ENCODE results near the gene CDK16.

The CDK16 gene

GRCh38 chrX:47228550-47229270 lies 10.2 kb downstream of the CDK16 start:
- DNase-seq, result no peak

- no peak for DNase-seq
Observed at GRCh38 chrX:47229427-47229826, 10.9 kb downstream of the CDK16 start.

GRCh38 chrX:47230136-47230868 lies 11.8 kb downstream of the CDK16 start:
- DNase-seq, result no peak

GRCh38 chrX:47231167-47231566 lies 12.7 kb downstream of the CDK16 start:
- no peak for DNase-seq

GRCh38 chrX:47232197-47232802 lies 13.8 kb downstream of the CDK16 start:
- DNase-seq, result no peak

- peak; percentile 52 to 64 for DNase-seq
Observed at GRCh38 chrX:47232803-47233332, 14.4 kb downstream of the CDK16 start, which contains the start of gene USP11. USP11 (plus strand) TSS chrX:47233009; CDS start chrX:47233044, 35 bp downstream.

- peak; percentile 87 to 90 for DNase-seq
Observed at GRCh38 chrX:47233333-47234113, 15.0 kb downstream of the CDK16 start.

GRCh38 chrX:47234583-47234982 lies 16.1 kb downstream of the CDK16 start:
- DNase-seq, result no peak

- no peak for DNase-seq
Observed at GRCh38 chrX:47235691-47236103, 17.2 kb downstream of the CDK16 start.

- DNase-seq, result no peak
Observed at GRCh38 chrX:47239199-47239598, 20.7 kb downstream of the CDK16 start.

GRCh38 chrX:47239898-47240545 lies 21.5 kb downstream of the CDK16 start:
- no peak for DNase-seq

- no peak for DNase-seq
Observed at GRCh38 chrX:47240619-47241018, 22.1 kb downstream of the CDK16 start.

- no peak for DNase-seq
Observed at GRCh38 chrX:47241201-47242011, 22.9 kb downstream of the CDK16 start.

GRCh38 chrX:47242321-47242720 lies 23.8 kb downstream of the CDK16 start:
- DNase-seq, result no peak

GRCh38 chrX:47243351-47243750 lies 24.9 kb downstream of the CDK16 start:
- DNase-seq, result no peak

GRCh38 chrX:47244676-47245075 lies 26.2 kb downstream of the CDK16 start:
- DNase-seq, result no peak

- no peak for DNase-seq
Observed at GRCh38 chrX:47245156-47245555, 26.7 kb downstream of the CDK16 start.

GRCh38 chrX:47247206-47247998 lies 28.9 kb downstream of the CDK16 start:
- DNase-seq, result no peak

GRCh38 chrX:47247999-47248320 lies 29.5 kb downstream of the CDK16 start:
- DNase-seq, result no peak

GRCh38 chrX:47248576-47248975 lies 30.1 kb downstream of the CDK16 start:
- no peak for DNase-seq

- DNase-seq, result no peak
Observed at GRCh38 chrX:47250017-47250347, 31.5 kb downstream of the CDK16 start.
